MCF 10A (cell line): ENCODE results near the gene GPR173. TPM values are rescaled to one million over a fixed set of nuclear protein-coding genes. Genes with fewer than 3 reads are reported as not detected.

Source experiments
- BruUV-seq: library from RNA; stranded (reverse); fragments of 400-500 nt; replicated peaks from 2 replicates; lab custom pipeline; 2021; lab: Mats Ljungman, UMichigan
- CTCF ChIA-PET: fragments of 300-600 bp; sonication (Branson Sonifier 250); formaldehyde crosslinking; extraction: SDS; loops from one replicate; lab custom pipeline; 2021; ENCODE audit warnings: antibody characterized with exemption, inconsistent platforms; lab: Yijun Ruan, JAX
- POLR2A ChIA-PET: fragments of 300-600, 350-650 bp; sonication (Branson Sonifier 250); formaldehyde crosslinking; extraction: SDS; loops from one replicate; lab custom pipeline; 2020; ENCODE audit warnings: antibody characterized with exemption, inconsistent platforms; lab: Yijun Ruan, JAX
- DNase-seq: peaks from one replicate; pipeline ENCODE4 v3.0.0-alpha.2; 2018; ENCODE audit not compliant: unreplicated experiment
- H3K27ac Mint-ChIP-seq: one replicate; pipeline ENCODE4 v1.8.0; 2022; ENCODE audit warnings: mild to moderate bottlenecking, low read depth, mixed read lengths; ENCODE audit not compliant: unreplicated experiment
- H3K27me3 Mint-ChIP-seq: one replicate; pipeline ENCODE4 v1.8.0; 2022; ENCODE audit warnings: mixed read lengths; ENCODE audit not compliant: insufficient read depth, unreplicated experiment
- H3K36me3 Mint-ChIP-seq: one replicate; pipeline ENCODE4 v1.8.0; 2022; ENCODE audit warnings: mild to moderate bottlenecking, moderate library complexity, mixed read lengths; ENCODE audit not compliant: insufficient read depth, unreplicated experiment
- H3K4me1 Mint-ChIP-seq: one replicate; pipeline ENCODE4 v1.8.0; 2022; ENCODE audit warnings: mixed read lengths; ENCODE audit not compliant: insufficient read depth, unreplicated experiment
- H3K4me3 Mint-ChIP-seq: one replicate; pipeline ENCODE4 v1.8.0; 2022; ENCODE audit warnings: mild to moderate bottlenecking, moderate library complexity, mixed read lengths; ENCODE audit not compliant: unreplicated experiment
- H3K9me3 Mint-ChIP-seq: one replicate; pipeline ENCODE4 v1.8.0; 2022; ENCODE audit warnings: mixed read lengths; ENCODE audit not compliant: unreplicated experiment
- intact Hi-C: fragments of 100-400 bp; cut with micrococcal nuclease; formaldehyde crosslinking; loops from 2 replicates; pipeline ENCODE4 v1.14.1; 2022
- total RNA-seq: library from RNA; stranded (reverse); gene quantifications from 2 replicates; pipeline ENCODE4 v1.2.3, GENCODE V29; 2022
- TF ChIP-seq, protein P1 (sequence below): fragments of 200-600 bp; IDR thresholded peaks from one replicate; pipeline ENCODE4 v1.8.0; 2022; ENCODE audit warnings: antibody characterized with exemption, mild to moderate bottlenecking; ENCODE audit not compliant: unreplicated experiment

GPR173 gene
- total RNA-seq, 1 experiment from 2014 or later: 1.3 TPM

DNA sequence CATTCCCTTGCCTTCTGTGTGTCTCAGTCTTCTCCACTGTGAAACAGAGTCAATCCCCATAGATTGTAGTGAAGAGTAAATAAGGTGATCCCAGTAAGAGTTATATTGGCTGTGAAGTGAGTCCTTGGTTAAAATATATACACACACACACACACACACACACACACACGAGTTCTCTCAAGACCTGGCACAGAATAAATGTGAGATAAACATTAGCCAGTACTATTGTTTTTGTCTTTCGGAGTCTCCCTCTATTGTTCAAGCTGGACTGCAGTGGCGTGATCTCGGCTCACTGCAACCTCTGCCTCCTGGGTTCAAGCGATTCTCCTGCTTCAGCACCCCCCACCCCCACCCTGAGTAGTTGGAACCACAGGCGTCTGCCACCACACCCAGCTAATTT, 45.5 kb upstream of the GPR173 start:
- no peak overlapping the region for H3K27ac Mint-ChIP-seq
- TF ChIP-seq, protein P1, sequence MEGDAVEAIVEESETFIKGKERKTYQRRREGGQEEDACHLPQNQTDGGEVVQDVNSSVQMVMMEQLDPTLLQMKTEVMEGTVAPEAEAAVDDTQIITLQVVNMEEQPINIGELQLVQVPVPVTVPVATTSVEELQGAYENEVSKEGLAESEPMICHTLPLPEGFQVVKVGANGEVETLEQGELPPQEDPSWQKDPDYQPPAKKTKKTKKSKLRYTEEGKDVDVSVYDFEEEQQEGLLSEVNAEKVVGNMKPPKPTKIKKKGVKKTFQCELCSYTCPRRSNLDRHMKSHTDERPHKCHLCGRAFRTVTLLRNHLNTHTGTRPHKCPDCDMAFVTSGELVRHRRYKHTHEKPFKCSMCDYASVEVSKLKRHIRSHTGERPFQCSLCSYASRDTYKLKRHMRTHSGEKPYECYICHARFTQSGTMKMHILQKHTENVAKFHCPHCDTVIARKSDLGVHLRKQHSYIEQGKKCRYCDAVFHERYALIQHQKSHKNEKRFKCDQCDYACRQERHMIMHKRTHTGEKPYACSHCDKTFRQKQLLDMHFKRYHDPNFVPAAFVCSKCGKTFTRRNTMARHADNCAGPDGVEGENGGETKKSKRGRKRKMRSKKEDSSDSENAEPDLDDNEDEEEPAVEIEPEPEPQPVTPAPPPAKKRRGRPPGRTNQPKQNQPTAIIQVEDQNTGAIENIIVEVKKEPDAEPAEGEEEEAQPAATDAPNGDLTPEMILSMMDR: no peak
- no peaks in the 10 kb centered on the region for H3K4me1 Mint-ChIP-seq
- H3K27me3 Mint-ChIP-seq: peaks cover 90% of the 10 kb centered on the region
- H3K9me3 Mint-ChIP-seq: no peaks in the 10 kb centered on the region
- DNase-seq: no peak
- no peaks in the 10 kb centered on the region for H3K36me3 Mint-ChIP-seq
- POLR2A ChIA-PET: no interaction called here
- no peak overlapping the region for H3K4me3 Mint-ChIP-seq
- intact Hi-C loops: no loop called here
- no TSS peak for BruUV-seq
- CTCF ChIA-PET: interaction anchor here (1.0 to 2.8 kb wide), 2 partner anchors 8 to 14 kb away, joined by 5 to 9 read pairs; no protein-coding TSS in a partner anchor

DNA sequence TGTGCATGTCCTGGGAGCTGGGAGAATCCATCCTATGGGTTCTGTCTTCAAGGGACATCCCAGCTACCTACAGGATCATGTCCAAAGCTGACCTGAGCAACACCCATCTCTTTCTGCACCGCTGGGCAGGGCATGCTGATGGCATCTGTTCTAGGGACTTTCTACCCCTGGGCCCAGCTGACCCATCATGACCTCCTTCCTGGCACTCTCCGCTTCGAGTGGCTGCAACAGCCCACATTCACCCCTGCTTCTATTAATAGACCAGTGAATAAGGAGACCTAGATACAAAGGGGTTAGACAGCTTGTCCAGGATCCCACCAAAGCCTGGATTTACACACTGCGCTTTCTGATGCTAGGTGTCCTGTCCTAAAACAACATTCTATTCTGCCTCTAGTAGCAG, 44.6 kb upstream of the GPR173 start:
- no peak for DNase-seq
- CTCF ChIA-PET: interaction anchor here (2.8 kb wide), 1 partner anchor 9 kb away, joined by 9 read pairs; no protein-coding TSS in a partner anchor
- no peak overlapping the region for H3K4me3 Mint-ChIP-seq
- TF ChIP-seq, protein P1: no peak
- no peak overlapping the region for H3K27ac Mint-ChIP-seq
- peaks cover 5% of the 10 kb centered on the region for H3K9me3 Mint-ChIP-seq
- intact Hi-C loops: no loop called here
- H3K4me1 Mint-ChIP-seq: no peaks in the 10 kb centered on the region
- H3K27me3 Mint-ChIP-seq: peaks cover 90% of the 10 kb centered on the region
- no peaks in the 10 kb centered on the region for H3K36me3 Mint-ChIP-seq
- POLR2A ChIA-PET: interaction anchor here (0.6 kb wide), 1 partner anchor 1474 kb away, joined by 3 read pairs; no protein-coding TSS in a partner anchor
- no TSS peak for BruUV-seq

DNA sequence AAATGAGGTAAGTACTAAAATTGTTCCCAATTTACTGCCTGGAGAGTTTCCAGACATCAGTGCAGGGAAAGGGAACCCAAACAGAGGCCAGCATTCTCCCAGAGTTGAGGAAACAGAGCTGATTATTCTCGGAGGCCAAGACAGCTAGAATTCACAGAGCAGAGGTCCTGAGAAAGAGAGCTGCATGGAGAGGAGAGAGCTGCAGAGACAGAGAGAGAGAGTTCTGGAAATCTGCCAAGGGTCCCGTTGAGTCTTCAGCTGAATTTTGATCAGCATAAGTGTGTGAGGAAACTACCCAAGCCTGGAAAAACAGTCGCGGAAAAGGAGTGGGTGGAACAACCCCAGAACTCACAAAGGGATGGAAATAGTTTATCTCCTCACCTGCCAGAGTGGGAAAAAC, 43.8 kb upstream of the GPR173 start:
- DNase-seq: no peak
- no TSS peak for BruUV-seq
- Mint-ChIP-seq H3K36me3 (no peaks in the 10 kb centered on the region), H3K9me3 (peaks cover 7% of the 10 kb centered on the region), H3K27ac (no peak overlapping the region), H3K27me3 (peaks cover 90% of the 10 kb centered on the region), H3K4me3 (no peak overlapping the region), H3K4me1 (no peaks in the 10 kb centered on the region)
- intact Hi-C loops: no loop called here
- ChIA-PET POLR2A (no interaction called here), CTCF (interaction anchor here (2.8 kb wide), 1 partner anchor 10 kb away, joined by 9 read pairs; no protein-coding TSS in a partner anchor)
- TF ChIP-seq, protein P1: no peak

DNA sequence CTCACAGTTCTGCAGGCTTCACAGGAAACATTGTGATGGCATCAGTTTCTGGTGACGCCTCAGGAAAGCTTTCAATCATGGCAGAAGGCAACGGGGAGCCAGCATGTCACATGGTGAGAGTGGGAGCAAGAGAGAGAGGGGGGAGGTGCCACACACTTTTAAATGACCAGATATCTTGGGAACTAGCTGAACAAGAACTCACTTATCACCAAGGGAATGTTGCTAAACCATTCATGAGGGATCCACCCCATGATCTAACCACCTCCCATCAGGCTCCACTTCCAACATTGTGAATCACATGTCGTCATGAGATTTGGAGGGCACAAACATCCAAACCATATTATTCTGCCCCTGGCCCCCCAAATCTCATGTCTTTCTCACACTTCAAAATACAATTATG, 43.3 kb upstream of the GPR173 start:
- no peak for DNase-seq
- CTCF ChIA-PET: interaction anchor here (2.8 kb wide), 1 partner anchor 10 kb away, joined by 9 read pairs; no protein-coding TSS in a partner anchor
- intact Hi-C loops: no loop called here
- TF ChIP-seq, protein P1: no peak
- no peak overlapping the region for H3K27ac Mint-ChIP-seq
- H3K36me3 Mint-ChIP-seq: no peaks in the 10 kb centered on the region
- peaks cover 7% of the 10 kb centered on the region for H3K9me3 Mint-ChIP-seq
- BruUV-seq: no TSS peak
- H3K27me3 Mint-ChIP-seq: peaks cover 87% of the 10 kb centered on the region
- H3K4me1 Mint-ChIP-seq: no peaks in the 10 kb centered on the region
- H3K4me3 Mint-ChIP-seq: no peak overlapping the region
- POLR2A ChIA-PET: no interaction called here
